K562 (cell line): ENCODE results near the gene HLA-B. TPM values are rescaled to one million over a fixed set of nuclear protein-coding genes. Genes with fewer than 3 reads are reported as not detected.

ENCODE experiments used
- ATAC-seq: fragments of 200-7000 bp; cut with Tn5 transposase; 3 replicates; pipeline ENCODE4 v1.9.1; 2020; ENCODE audit warnings: moderate library complexity
- BruUV-seq: library from RNA; stranded (reverse); fragments of 400-500 nt; replicated peaks from 2 replicates; lab custom pipeline; 2021; lab: Mats Ljungman, UMichigan
- CTCF ChIA-PET: fragments of 300-600 bp; formaldehyde crosslinking; extraction: SDS; loops from one replicate; lab custom pipeline; 2021; ENCODE audit warnings: low intra/inter-chr PET ratio; lab: Yijun Ruan, JAX
- POLR2A ChIA-PET: fragments of 300-600, 350-650 bp; sonication (Branson Sonifier 250); formaldehyde crosslinking; extraction: SDS; loops from one replicate; lab custom pipeline; 2021; ENCODE audit warnings: antibody characterized with exemption, inconsistent platforms; lab: Yijun Ruan, JAX
- DNase-seq, 4 experiments: peaks; one replicate each; pipeline versions ENCODE4 v3.0.0 to v3.0.0-alpha.2; 2011 to 2018; ENCODE audit warnings: low spot score in 3 of 4, mixed read lengths in 3 of 4; ENCODE audit errors: extremely low read depth in 1 of 4
- FAIRE-seq: peaks from 2 replicates; lab custom pipeline; 2011; peaks lifted over from hg19 to GRCh38; lab: Jason Lieb, UNC
- H2AFZ ChIP-seq: 2 replicates; pipeline ENCODE4 v1.6.0; 2011; ENCODE audit warnings: low read depth, low read length, control low read depth, inconsistent platforms
- H3K27ac ChIP-seq: fragments of 200-600 bp; 3 replicates; pipeline ENCODE4 v1.8.0; 2011; ENCODE audit warnings: low read depth, mild to moderate bottlenecking, control low read depth, inconsistent platforms, low read length, moderate library complexity, mixed read lengths; ENCODE audit errors: extremely low read depth
- H3K27me3 ChIP-seq, 2 experiments: fragments of 300-600 bp in 1 of 2; 2 replicates in 1 of 2; 3 replicates in 1 of 2; pipeline versions ENCODE4 v1.6.0 to v1.8.0; 2011; ENCODE audit warnings: inconsistent platforms in 2 of 2, low read length in 2 of 2, mild to moderate bottlenecking in 1 of 2, mixed read lengths in 1 of 2, moderate library complexity in 1 of 2; ENCODE audit not compliant: control insufficient read depth in 2 of 2, insufficient read depth in 2 of 2
- H3K36me3 ChIP-seq: fragments of 300-600 bp; 3 replicates; pipeline ENCODE4 v1.8.0; 2011; ENCODE audit warnings: mild to moderate bottlenecking, low read length, inconsistent platforms; ENCODE audit not compliant: control insufficient read depth, insufficient read depth
- H3K4me1 ChIP-seq, 2 experiments: fragments of 200-600 bp in 1 of 2; replicated peaks in 1 of 2; 2 replicates in 1 of 2; 3 replicates in 1 of 2; pipeline versions ENCODE4 v1.5.1 to v1.8.0; 2011; ENCODE audit warnings: inconsistent platforms in 2 of 2, low read length in 2 of 2, mild to moderate bottlenecking in 1 of 2, mixed read lengths in 1 of 2, moderate library complexity in 1 of 2; ENCODE audit not compliant: control insufficient read depth in 2 of 2, insufficient read depth in 2 of 2
- H3K4me2 ChIP-seq: 2 replicates; pipeline ENCODE4 v1.6.1; 2011; ENCODE audit warnings: low read length, control low read depth, inconsistent platforms, mixed read lengths; ENCODE audit not compliant: insufficient read depth
- H3K4me3 ChIP-seq: fragments of 200-600 bp; sonication (generic), shearing (Covaris generic); 2 replicates; pipeline ENCODE4 v1.5.1; 2016; ENCODE audit warnings: control low read depth, inconsistent platforms
- H3K79me2 ChIP-seq: fragments of 200-600 bp; 3 replicates; pipeline ENCODE4 v1.8.0; 2011; ENCODE audit warnings: low read length, inconsistent platforms; ENCODE audit not compliant: control insufficient read depth, insufficient read depth
- H3K9ac ChIP-seq, 2 experiments: 2 replicates each; pipeline versions ENCODE4 v1.6.0 to v1.6.1; 2011; ENCODE audit warnings: low read depth in 2 of 2, low read length in 2 of 2, control low read depth in 1 of 2, inconsistent platforms in 1 of 2, mild to moderate bottlenecking in 1 of 2, mixed read lengths in 1 of 2; ENCODE audit not compliant: insufficient read depth in 1 of 2
- H3K9me1 ChIP-seq: one replicate; pipeline ENCODE4 v1.6.0; 2011; ENCODE audit warnings: inconsistent platforms, mild to moderate bottlenecking, low read length, moderate library complexity; ENCODE audit not compliant: control insufficient read depth, insufficient read depth
- H3K9me3 ChIP-seq: replicated peaks from 2 replicates; pipeline ENCODE4 v1.5.1; 2011; ENCODE audit warnings: low read depth, low read length, inconsistent platforms; ENCODE audit not compliant: control insufficient read depth, insufficient read depth
- H4K20me1 ChIP-seq: replicated peaks from 2 replicates; pipeline ENCODE4 v1.6.1; 2011; ENCODE audit warnings: low read length, inconsistent platforms, mixed read lengths; ENCODE audit not compliant: control insufficient read depth, insufficient read depth
- ARID1B ChIP-seq: fragments of 450-650 bp; IDR thresholded peaks from 2 replicates; pipeline ENCODE4 v1.6.1; 2016; ENCODE audit warnings: antibody characterized with exemption, mild to moderate bottlenecking, inconsistent platforms
- BMI1 ChIP-seq: fragments of 150-350 bp; IDR thresholded peaks from 2 replicates; pipeline ENCODE4 v1.6.1; 2014; ENCODE audit warnings: low read length
- C11orf30 ChIP-seq: fragments of 450-650 bp; IDR thresholded peaks from 2 replicates; pipeline ENCODE4 v1.6.1; 2016; ENCODE audit warnings: low read depth, mild to moderate bottlenecking
- CREB1 ChIP-seq, 2 experiments: sonication (generic) in 1 of 2; formaldehyde crosslinking in 1 of 2; IDR thresholded peaks; 2 replicates each; pipeline versions ENCODE4 v1.6.1 to v1.8.0; 2012 to 2022; ENCODE audit warnings: inconsistent platforms in 1 of 2, mild to moderate bottlenecking in 1 of 2, missing genetic modification reagents in 1 of 2, moderate library complexity in 1 of 2
- DIDO1 ChIP-seq: fragments of 450-650 bp; IDR thresholded peaks from 2 replicates; pipeline ENCODE4 v1.6.1; 2016; ENCODE audit warnings: low read depth, missing biosample characterization, missing genetic modification characterization
- NCOA2 ChIP-seq, 2 experiments: fragments of 450-650 bp; IDR thresholded peaks; 2 replicates each; pipeline ENCODE4 v1.6.1; 2018; ENCODE audit warnings: mild to moderate bottlenecking in 2 of 2, moderate library complexity in 1 of 2; ENCODE audit not compliant: partially characterized antibody in 2 of 2
- PCBP2 ChIP-seq: fragments of 200-400 bp; formaldehyde crosslinking; IDR thresholded peaks from 2 replicates; pipeline ENCODE4 v1.6.1; 2018; ENCODE audit warnings: low read length, low read depth, mild to moderate bottlenecking, moderate library complexity; ENCODE audit not compliant: poor library complexity, severe bottlenecking
- RAD51 ChIP-seq: fragments of 450-650 bp; IDR thresholded peaks from 2 replicates; pipeline ENCODE4 v1.7.1; 2016; ENCODE audit warnings: low read depth, mild to moderate bottlenecking, borderline replicate concordance
- SNRNP70 ChIP-seq: fragments of 200-400 bp; formaldehyde crosslinking; optimal IDR thresholded peaks from 2 replicates; pipeline ENCODE3; 2017; ENCODE audit warnings: low read depth, low read length
- TBP ChIP-seq: optimal IDR thresholded peaks from 2 replicates; pipeline ENCODE3; 2011; ENCODE audit warnings: low read depth, low read length, improper control_type of control experiment
- ZBED1 ChIP-seq: IDR thresholded peaks from 2 replicates; pipeline ENCODE4 v1.6.1; 2014
- ZNF133 ChIP-seq: fragments of 250-450 bp; sonication (Bioruptor Pico); IDR thresholded peaks from 2 replicates; pipeline ENCODE4 v1.4.0; 2020; ENCODE audit warnings: mild to moderate bottlenecking
- WGBS: fragments of 100-300 bp; shearing (Covaris generic); methylation state at CpG from one replicate; pipeline ENCODE4 v1.1.6; 2016; ENCODE audit warnings: low coverage, mixed read lengths; ENCODE audit not compliant: insufficient coverage; ENCODE audit errors: missing lambda C conversion rate; 5-methylcytosine and 5-hydroxymethylcytosine counted together
- in situ Hi-C: fragments of 300-500 bp; cut with MboI; formaldehyde crosslinking; loops from 4 replicates; pipeline ENCODE4 v1.15.0; 2018; ENCODE audit warnings: inconsistent platforms, mixed read lengths
- intact Hi-C: fragments of 100-400 bp; cut with micrococcal nuclease; formaldehyde crosslinking; loops from 2 replicates; pipeline ENCODE4 v1.14.2; 2022
- polyA plus RNA-seq, 8 experiments: library from polyadenylated mRNA; depleted of rRNA in 4 of 8; stranded (reverse) in 5 of 8; unstranded in 3 of 8; fragments of >200 nt; fragmentation: Nextera tagmentation in 2 of 8; fragmentation: Illumina TruSeq in 1 of 8; extraction: Ambion mirVana in 2 of 8; extraction: Trizol in 1 of 8; gene quantifications; 2 replicates each; pipeline versions ENCODE4 v1.2.1 to v1.2.3, GENCODE V29; 2011 to 2014; ENCODE audit warnings: inconsistent platforms in 1 of 8, missing spikeins in 1 of 8
- total RNA-seq, 7 experiments: library from RNA; depleted of rRNA in 6 of 7; stranded (reverse); fragments of >200 nt in 6 of 7; fragmentation: Illumina TruSeq in 2 of 7; extraction: Trizol in 2 of 7; gene quantifications; 2 replicates each; pipeline versions ENCODE4 v1.2.1 to v1.2.3, GENCODE V29; 2011 to 2021; ENCODE audit warnings: low replicate concordance in 1 of 7
- TF ChIP-seq, protein P1 (sequence below): fragments of 250-450 bp; sonication (Bioruptor Pico); IDR thresholded peaks from 2 replicates; pipeline ENCODE4 v1.4.0; 2020; ENCODE audit warnings: borderline replicate concordance
- TF ChIP-seq, protein P2 (sequence below): sonication (generic); formaldehyde crosslinking; IDR thresholded peaks from 2 replicates; pipeline ENCODE4 v1.8.0; 2023; ENCODE audit warnings: mild to moderate bottlenecking, missing genetic modification reagents
- TF ChIP-seq, protein P3 (sequence below): sonication (generic); formaldehyde crosslinking; IDR thresholded peaks from 2 replicates; pipeline ENCODE4 v1.8.0; 2022; ENCODE audit warnings: missing genetic modification reagents, mild to moderate bottlenecking, moderate library complexity, borderline replicate concordance

HLA-B gene
- total and polyA plus RNA-seq, 9 of the 15 experiments (the other 6 are each of a cell fraction or from before 2014, with no cell fraction given), result 0.07 to 9.7 (median 0.65) TPM; not detected in 2

DNA sequence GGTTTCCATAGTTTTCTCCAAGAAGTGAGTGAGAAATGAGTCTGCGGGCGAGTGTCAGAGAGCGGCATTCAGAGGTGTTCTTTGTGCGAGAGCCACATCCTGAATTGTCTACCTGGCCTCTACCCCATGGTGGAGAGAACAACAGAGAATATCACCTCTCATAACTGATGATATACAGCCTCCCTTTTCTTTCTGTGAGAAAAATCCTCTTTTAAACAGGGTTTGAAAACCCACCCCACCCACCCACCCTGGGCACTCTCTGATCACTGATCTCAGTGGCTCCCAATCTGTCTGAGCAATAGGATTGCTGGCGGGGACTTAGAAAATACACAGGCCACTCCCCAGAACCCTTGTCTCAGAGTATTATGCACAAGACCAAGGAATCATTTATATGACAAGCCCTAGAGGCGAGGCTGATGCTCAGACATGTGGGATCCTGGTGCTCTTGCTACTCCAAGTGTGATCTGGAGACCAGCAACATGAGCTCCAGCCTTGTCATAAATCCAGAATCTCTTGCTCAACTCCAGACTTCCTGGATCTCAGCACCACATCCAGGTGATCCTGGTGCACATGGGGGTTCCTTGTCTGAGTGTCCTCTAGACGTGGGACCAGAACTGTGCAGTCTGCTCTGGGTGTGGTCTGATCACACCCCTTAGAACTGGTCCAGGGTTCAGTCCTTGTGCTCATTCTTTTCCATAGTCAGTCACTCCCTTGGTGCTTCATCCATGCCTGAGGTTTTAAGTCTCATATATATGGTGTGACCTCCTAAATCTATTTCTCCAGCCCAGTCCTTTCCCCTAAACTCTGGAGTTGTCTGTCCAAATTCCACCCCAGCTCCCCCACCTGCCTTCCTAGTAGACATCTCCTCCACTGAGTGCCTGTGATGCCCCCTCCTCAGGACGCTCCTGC, 5.3 kb downstream of the HLA-B start:
- in situ Hi-C loops, result loop anchor here (5.0 kb wide), 1 partner anchor 84 kb away; no protein-coding TSS in a partner anchor
- Histone ChIP-seq H4K20me1 (no peaks in the 10 kb centered on the region), H3K4me3 (no peak overlapping the region), H3K9ac (no peak overlapping the region), H3K79me2 (no peaks in the 10 kb centered on the region), H3K27me3 (peaks cover 24 to 41% of the 10 kb centered on the region in 2 experiments), H3K9me3 (no peaks in the 10 kb centered on the region), H3K4me2 (no peak overlapping the region), H2AFZ (no peak overlapping the region)
- no TSS peak for BruUV-seq
- CTCF ChIA-PET, result no interaction called here
- no peak for DNase-seq
- POLR2A ChIA-PET, result no interaction called here
- 0% methylated on average over 8 of the region's 8 CpGs for WGBS
- FAIRE-seq, result no peak
- intact Hi-C loops, result loop anchor here (2.0 kb wide), 1 partner anchor 85 kb away; no protein-coding TSS in a partner anchor
- no peak for TF ChIP-seq ZBED1
- no peak for TF ChIP-seq CREB1 (IDR thresholded peaks at IDR 0.05)
- TF ChIP-seq CREB1 (CRISPR knock-in tag; IDR thresholded peaks at IDR 0.05), result no peak
- TF ChIP-seq, protein P1, sequence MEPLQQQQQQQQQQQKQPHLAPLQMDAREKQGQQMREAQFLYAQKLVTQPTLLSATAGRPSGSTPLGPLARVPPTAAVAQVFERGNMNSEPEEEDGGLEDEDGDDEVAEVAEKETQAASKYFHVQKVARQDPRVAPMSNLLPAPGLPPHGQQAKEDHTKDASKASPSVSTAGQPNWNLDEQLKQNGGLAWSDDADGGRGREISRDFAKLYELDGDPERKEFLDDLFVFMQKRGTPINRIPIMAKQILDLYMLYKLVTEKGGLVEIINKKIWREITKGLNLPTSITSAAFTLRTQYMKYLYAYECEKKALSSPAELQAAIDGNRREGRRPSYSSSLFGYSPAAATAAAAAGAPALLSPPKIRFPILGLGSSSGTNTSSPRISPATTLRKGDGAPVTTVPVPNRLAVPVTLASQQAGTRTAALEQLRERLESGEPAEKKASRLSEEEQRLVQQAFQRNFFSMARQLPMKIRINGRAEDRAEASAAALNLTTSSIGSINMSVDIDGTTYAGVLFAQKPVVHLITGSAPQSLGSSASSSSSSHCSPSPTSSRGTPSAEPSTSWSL (CRISPR knock-in tag), result no peak
- TF ChIP-seq, protein P2, sequence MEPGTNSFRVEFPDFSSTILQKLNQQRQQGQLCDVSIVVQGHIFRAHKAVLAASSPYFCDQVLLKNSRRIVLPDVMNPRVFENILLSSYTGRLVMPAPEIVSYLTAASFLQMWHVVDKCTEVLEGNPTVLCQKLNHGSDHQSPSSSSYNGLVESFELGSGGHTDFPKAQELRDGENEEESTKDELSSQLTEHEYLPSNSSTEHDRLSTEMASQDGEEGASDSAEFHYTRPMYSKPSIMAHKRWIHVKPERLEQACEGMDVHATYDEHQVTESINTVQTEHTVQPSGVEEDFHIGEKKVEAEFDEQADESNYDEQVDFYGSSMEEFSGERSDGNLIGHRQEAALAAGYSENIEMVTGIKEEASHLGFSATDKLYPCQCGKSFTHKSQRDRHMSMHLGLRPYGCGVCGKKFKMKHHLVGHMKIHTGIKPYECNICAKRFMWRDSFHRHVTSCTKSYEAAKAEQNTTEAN (CRISPR knock-in tag), result no peak
- TF ChIP-seq ARID1B, result no peak
- TF ChIP-seq DIDO1 (tag), result no peak
- no peak for TF ChIP-seq RAD51
- TF ChIP-seq TBP, result no peak
- no peak for TF ChIP-seq PCBP2
- TF ChIP-seq ZNF133 (CRISPR knock-in tag), result no peak
- no peak for TF ChIP-seq NCOA2 (IDR thresholded peaks at IDR 0.05; ENCODE audit: partially characterized antibody in 2 of 2)
- TF ChIP-seq, protein P3, sequence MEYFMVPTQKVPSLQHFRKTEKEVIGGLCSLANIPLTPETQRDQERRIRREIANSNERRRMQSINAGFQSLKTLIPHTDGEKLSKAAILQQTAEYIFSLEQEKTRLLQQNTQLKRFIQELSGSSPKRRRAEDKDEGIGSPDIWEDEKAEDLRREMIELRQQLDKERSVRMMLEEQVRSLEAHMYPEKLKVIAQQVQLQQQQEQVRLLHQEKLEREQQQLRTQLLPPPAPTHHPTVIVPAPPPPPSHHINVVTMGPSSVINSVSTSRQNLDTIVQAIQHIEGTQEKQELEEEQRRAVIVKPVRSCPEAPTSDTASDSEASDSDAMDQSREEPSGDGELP, result no peak
- no peak for TF ChIP-seq SNRNP70
- no peak for TF ChIP-seq BMI1
- TF ChIP-seq C11orf30, result no peak
- TF ChIP-seq, all 486 proteins: peak for 0
- Histone ChIP-seq H3K9me1 (no peaks in the 10 kb centered on the region), H3K27ac (no peak overlapping the region), H3K4me1 (peaks cover 0 to 8% of the 10 kb centered on the region in 2 experiments; a peak in 2 of 5 replicates), H3K36me3 (no peaks in the 10 kb centered on the region)
- ATAC-seq, result no peak
